Vagina (tissue), 2 donors: ENCODE measurements around the gene NPDC1. TPM values are rescaled to one million over a fixed set of nuclear protein-coding genes. Genes with fewer than 3 reads are reported as not detected.

ENCODE experiments used
- DNase-seq, 2 donors: peaks; one replicate each; pipeline ENCODE4 v3.0.0-alpha.2; 2017; ENCODE audit errors: extremely low spot score in 2 of 2
- H3K27ac ChIP-seq: fragments of 200-600 bp; sonication (generic); one replicate; pipeline ENCODE4 v1.5.1; 2019
- H3K27me3 ChIP-seq: fragments of 200-600 bp; sonication (generic); one replicate; pipeline ENCODE4 v1.5.1; 2019
- H3K36me3 ChIP-seq, 2 donors: fragments of 200-600 bp; sonication (generic); one replicate each; pipeline ENCODE4 v1.5.1; 2017 to 2019
- H3K4me1 ChIP-seq: fragments of 200-600 bp; sonication (generic); one replicate; pipeline ENCODE4 v1.5.1; 2019
- H3K4me3 ChIP-seq, 2 donors: fragments of 200-600 bp; sonication (generic); 1 replicate in 1 of 2; 2 replicates in 1 of 2; pipeline ENCODE4 v1.5.1; 2016 to 2019
- H3K9me3 ChIP-seq: fragments of 200-600 bp; sonication (generic); one replicate; pipeline ENCODE4 v1.5.1; 2019
- POLR2A ChIP-seq, 2 donors: fragments of 450-650 bp; IDR thresholded peaks; one replicate each; pipeline ENCODE4 v1.6.1; 2017; ENCODE audit warnings: antibody characterized with exemption in 2 of 2, mild to moderate bottlenecking in 2 of 2, moderate library complexity in 2 of 2
- POLR2AphosphoS5 ChIP-seq, 2 donors: sonication (generic); formaldehyde crosslinking; IDR thresholded peaks; one replicate each; pipeline ENCODE4 v1.9.0; 2017; ENCODE audit warnings: antibody characterized with exemption in 2 of 2, mild to moderate bottlenecking in 2 of 2, low read depth in 1 of 2; ENCODE audit not compliant: insufficient read depth in 1 of 2
- intact Hi-C: fragments of 100-400 bp; cut with DNase I; formaldehyde crosslinking; loops from one replicate; pipeline ENCODE4 v1.15.1; 2023
- total RNA-seq: library from RNA; depleted of rRNA; stranded (reverse); fragments of >200 nt; gene quantifications from one replicate; pipeline ENCODE4 v1.2.3, GENCODE V29; 2016
- TF ChIP-seq, protein P1 (sequence below), 3 experiments: fragments of 450-650 bp in 2 of 3; fragments of 200-600 bp in 1 of 3; sonication (generic) in 1 of 3; IDR thresholded peaks; one replicate each; pipeline ENCODE4 v1.5.1; 2017 to 2019; ENCODE audit warnings: antibody characterized with exemption in 3 of 3, mild to moderate bottlenecking in 2 of 3, moderate library complexity in 2 of 3

NPDC1 gene
- total RNA-seq, 1 donor from 2014 or later, result 67.5 TPM

DNA sequence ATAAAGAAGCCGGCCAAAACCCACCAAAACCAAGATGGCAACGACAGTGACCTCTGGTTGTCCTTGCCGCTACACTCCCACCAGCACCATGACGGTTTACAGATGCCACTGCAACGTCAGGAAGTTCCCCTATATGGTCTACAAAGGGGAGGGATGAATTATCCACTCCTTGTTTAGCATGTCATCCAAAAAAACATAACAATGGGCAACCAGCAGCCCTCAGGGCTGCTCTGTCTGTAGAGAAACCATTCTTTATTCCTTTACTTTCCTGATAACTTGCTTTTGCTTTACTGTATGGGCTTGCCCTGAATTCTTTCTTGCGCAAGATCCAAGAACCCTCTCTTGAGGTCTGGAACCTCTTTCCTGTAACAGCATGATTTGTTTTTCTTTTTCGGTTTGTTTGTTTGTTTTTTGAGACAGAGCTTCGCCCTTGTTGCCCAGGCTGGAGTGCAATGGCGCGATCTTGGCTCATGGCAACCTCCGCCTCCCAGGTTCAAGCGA lies 29.3 kb upstream of the NPDC1 start:
- Histone ChIP-seq H3K9me3 (no peaks in the 10 kb centered on the region), H3K4me3 (no peak overlapping the region), H3K4me1 (peaks cover 34% of the 10 kb centered on the region), H3K36me3 (peaks cover 0 to 18% of the 10 kb centered on the region in 2 donors), H3K27ac (no peak overlapping the region), H3K27me3 (no peaks in the 10 kb centered on the region)
- intact Hi-C loops, result no loop called here
- TF ChIP-seq, protein P1, sequence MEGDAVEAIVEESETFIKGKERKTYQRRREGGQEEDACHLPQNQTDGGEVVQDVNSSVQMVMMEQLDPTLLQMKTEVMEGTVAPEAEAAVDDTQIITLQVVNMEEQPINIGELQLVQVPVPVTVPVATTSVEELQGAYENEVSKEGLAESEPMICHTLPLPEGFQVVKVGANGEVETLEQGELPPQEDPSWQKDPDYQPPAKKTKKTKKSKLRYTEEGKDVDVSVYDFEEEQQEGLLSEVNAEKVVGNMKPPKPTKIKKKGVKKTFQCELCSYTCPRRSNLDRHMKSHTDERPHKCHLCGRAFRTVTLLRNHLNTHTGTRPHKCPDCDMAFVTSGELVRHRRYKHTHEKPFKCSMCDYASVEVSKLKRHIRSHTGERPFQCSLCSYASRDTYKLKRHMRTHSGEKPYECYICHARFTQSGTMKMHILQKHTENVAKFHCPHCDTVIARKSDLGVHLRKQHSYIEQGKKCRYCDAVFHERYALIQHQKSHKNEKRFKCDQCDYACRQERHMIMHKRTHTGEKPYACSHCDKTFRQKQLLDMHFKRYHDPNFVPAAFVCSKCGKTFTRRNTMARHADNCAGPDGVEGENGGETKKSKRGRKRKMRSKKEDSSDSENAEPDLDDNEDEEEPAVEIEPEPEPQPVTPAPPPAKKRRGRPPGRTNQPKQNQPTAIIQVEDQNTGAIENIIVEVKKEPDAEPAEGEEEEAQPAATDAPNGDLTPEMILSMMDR (IDR thresholded peaks at IDR 0.05), result no peak
- TF ChIP-seq POLR2A (IDR thresholded peaks at IDR 0.05), result no peak
- TF ChIP-seq POLR2AphosphoS5 (IDR thresholded peaks at IDR 0.05; ENCODE audit: insufficient read depth in 1 of 2, low read depth in 1 of 2), result no peak
- no peak for DNase-seq

DNA sequence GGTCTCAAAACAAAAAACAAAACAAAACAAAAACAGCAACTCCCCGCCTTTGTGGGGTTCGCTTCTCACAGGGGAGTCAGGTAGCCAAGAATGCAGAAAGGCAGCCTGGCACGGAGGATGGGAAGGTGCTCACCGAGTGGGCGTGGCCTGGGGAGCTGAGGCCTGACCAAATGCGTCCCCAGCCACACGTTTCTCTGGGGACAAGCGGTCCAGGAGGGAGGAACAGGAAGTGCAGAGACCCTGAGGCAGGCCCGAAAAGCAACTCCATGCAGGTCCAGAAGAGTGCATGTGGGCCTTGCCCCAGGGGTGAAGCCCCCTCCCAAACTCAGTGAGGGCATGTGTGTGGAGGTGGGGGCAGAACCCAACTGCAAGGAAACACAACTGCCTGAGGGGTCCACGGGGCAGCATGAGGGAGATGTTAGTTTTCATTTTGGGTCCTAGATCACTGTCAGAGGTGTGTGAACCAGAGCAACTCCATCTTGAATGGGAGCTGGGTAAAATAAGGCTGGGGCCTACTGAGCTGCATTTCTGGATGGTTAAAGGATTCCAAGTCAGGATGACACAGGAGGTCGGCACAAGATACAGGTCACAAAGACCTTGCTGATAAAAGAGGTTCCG lies 28.8 kb upstream of the NPDC1 start:
- H3K4me1 ChIP-seq, result peaks cover 34% of the 10 kb centered on the region
- TF ChIP-seq POLR2AphosphoS5 (IDR thresholded peaks at IDR 0.05; ENCODE audit: insufficient read depth in 1 of 2, low read depth in 1 of 2) (no peak), POLR2A (IDR thresholded peaks at IDR 0.05) (no peak)
- TF ChIP-seq, protein P1 (IDR thresholded peaks at IDR 0.05), result no peak
- H3K4me3 ChIP-seq, result no peak overlapping the region
- DNase-seq, result no peak
- H3K9me3 ChIP-seq, result no peaks in the 10 kb centered on the region
- no peak overlapping the region for H3K27ac ChIP-seq
- H3K36me3 ChIP-seq, result peaks cover 0 to 12% of the 10 kb centered on the region in 2 donors
- intact Hi-C loops, result no loop called here
- H3K27me3 ChIP-seq, result no peaks in the 10 kb centered on the region

DNA sequence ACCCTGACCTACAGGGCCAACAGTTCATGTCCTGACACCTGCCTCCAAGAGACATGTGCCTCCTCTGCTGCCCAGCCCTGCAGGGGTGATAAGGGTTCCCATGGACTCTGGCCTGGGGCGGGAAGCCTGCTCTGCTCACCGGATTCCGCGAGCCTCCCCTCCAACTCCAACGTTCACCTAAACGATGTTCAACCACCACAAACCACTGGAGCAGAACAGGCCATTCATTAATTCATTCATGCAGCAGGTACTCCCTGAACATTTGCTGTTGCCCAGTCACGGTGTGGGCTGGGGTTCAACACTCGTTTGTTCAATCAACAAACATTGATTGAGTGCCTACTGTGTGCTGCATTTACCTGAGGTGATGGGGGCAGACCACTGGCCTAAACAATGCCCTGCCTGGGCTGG lies 28.0 kb upstream of the NPDC1 start:
- TF ChIP-seq POLR2A (IDR thresholded peaks at IDR 0.05), result no peak
- TF ChIP-seq, protein P1 (IDR thresholded peaks at IDR 0.05), result no peak
- no peak for TF ChIP-seq POLR2AphosphoS5 (IDR thresholded peaks at IDR 0.05; ENCODE audit: insufficient read depth in 1 of 2, low read depth in 1 of 2)
- no peak overlapping the region for H3K27ac ChIP-seq
- H3K9me3 ChIP-seq, result no peaks in the 10 kb centered on the region
- intact Hi-C loops, result no loop called here
- no peaks in the 10 kb centered on the region for H3K27me3 ChIP-seq
- H3K4me1 ChIP-seq, result peaks cover 32% of the 10 kb centered on the region
- no peak for DNase-seq
- no peak overlapping the region for H3K4me3 ChIP-seq
- H3K36me3 ChIP-seq, result peaks cover 0 to 4% of the 10 kb centered on the region in 2 donors

DNA sequence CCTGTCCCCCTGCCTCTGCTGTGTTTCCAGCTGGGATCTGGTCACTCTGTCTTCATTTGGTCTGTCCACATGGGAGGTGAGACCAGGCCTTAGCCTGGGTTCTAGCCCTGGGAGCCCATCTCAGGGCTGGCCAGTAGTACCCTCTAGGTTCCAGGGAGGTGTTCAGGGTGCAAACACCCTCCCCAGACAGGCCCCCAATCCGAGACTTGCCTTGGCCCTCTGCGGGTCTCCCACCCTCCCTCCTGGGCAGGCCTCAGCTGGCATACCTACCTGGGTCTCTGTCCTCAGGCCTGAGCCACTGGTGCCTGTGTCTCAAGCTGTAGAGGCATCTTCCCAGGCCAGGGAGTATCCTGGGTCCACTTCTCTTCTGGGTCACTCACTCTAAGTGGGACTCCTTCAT lies 25.3 kb upstream of the NPDC1 start:
- DNase-seq, result no peak
- intact Hi-C loops, result no loop called here
- H3K4me3 ChIP-seq, result no peak overlapping the region

DNA sequence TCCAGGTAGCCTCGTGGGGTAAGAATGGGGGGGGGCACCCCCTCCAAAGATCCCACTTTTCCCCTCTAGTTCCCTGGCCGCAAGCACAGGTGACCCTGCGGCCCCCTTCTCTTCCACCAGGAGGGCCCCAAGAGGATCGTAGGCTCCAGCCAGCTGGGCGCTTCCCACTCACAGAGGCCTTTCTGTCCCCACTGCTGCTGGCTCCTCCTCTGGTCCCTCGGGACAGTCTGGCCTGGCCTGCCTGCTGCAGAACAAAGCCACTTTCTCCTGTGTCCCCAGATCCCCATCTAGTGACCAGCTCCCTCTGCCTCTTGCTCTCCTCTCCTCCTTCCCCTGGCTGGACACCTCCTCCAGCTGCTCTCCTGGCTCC lies 24.9 kb upstream of the NPDC1 start:
- peaks cover 14% of the 10 kb centered on the region for H3K4me1 ChIP-seq
- intact Hi-C loops, result no loop called here
- no peak for DNase-seq
- TF ChIP-seq POLR2AphosphoS5 (IDR thresholded peaks at IDR 0.05; ENCODE audit: insufficient read depth in 1 of 2, low read depth in 1 of 2), result peak in 1 of 2 donors; percentile 27
- no peak for TF ChIP-seq POLR2A (IDR thresholded peaks at IDR 0.05)
- TF ChIP-seq, protein P1 (IDR thresholded peaks at IDR 0.05), result no peak
- peak overlapping the region; percentile 33 to 44 for H3K4me3 ChIP-seq
- no peaks in the 10 kb centered on the region for H3K9me3 ChIP-seq
- no peaks in the 10 kb centered on the region for H3K27me3 ChIP-seq
- H3K36me3 ChIP-seq, result no peaks in the 10 kb centered on the region
- H3K27ac ChIP-seq, result peak overlapping the region; percentile 9

More for the DNA sequence above, 25.3 kb upstream of the NPDC1 start:
- H3K36me3 ChIP-seq, result no peaks in the 10 kb centered on the region
- peaks cover 14% of the 10 kb centered on the region for H3K4me1 ChIP-seq
- H3K27me3 ChIP-seq, result no peaks in the 10 kb centered on the region
- TF ChIP-seq POLR2AphosphoS5 (IDR thresholded peaks at IDR 0.05; ENCODE audit: insufficient read depth in 1 of 2, low read depth in 1 of 2) (no peak), POLR2A (IDR thresholded peaks at IDR 0.05) (no peak)
- TF ChIP-seq, protein P1 (IDR thresholded peaks at IDR 0.05), result no peak
- no peak overlapping the region for H3K27ac ChIP-seq
- H3K9me3 ChIP-seq, result no peaks in the 10 kb centered on the region
